Stimulated activated CD8-positive, alpha-beta memory T cell treated with anti-CD3 and anti-CD28 coated beads, Interleukin-15, amount 100 ng/mL, for 24 hours (primary cell): ENCODE data around the gene ASB16.
"Not testable (repeated sequence)": the region's sequence is repeated elsewhere in the genome, so short reads cannot be mapped to it uniquely, and the experiment has no call there.

Experiments
- DNase-seq: peaks from one replicate; pipeline ENCODE4 v3.0.0-alpha.2; 2020; ENCODE audit warnings: low read depth

The ASB16 gene

DNA sequence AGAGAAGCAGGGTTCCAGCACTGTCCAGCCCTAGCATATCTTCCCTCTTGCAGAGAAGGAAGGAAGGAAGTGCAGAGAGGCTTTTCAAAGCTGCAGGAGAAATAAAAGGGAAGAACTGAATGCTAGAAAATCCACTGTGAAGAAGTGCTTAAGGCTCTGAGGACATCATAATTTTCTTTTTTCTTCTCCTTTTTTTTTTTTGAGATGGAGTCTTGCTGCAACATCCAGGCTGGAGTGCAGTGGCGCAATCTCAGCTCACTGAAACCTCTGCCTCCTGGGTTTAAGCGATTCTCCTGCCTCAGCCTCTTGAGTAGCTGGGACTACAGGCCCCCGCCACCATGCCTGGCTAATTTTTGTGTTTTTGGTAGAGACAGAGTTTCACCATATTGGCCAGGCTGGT, 21.4 kb upstream of the ASB16 start:
- DNase-seq: not testable (repeated sequence)

- DNase-seq: no peak
These were observed 20.7 kb upstream of the ASB16 start for GRCh38 chr17:44149750-44150329.

- no peak for DNase-seq
These were observed 17.6 kb upstream of the ASB16 start for GRCh38 chr17:44152875-44153274.

DNA sequence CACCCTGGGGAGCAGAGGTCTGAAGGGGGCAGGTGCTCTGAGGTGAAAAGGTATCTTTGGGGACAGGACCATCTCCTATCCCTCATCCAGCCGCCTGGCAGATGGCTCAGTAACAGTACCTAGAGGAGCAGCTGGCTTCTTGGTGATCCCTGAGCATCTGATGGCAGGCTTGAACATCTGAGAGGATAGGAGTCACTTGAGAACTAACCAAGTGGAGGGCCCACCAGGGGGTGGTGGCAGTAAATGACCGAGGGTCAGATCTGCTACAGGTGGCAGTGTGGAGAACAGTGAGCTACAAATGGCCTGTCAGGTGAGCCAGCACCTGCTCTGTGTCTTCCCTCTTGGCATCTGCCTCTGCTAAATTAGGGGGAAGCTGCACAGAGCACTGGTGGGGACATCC, 15.0 kb upstream of the ASB16 start:
- DNase-seq: no peak

GRCh38 chr17:44159519-44160210, 10.8 kb upstream of the ASB16 start:
- no peak for DNase-seq

DNA sequence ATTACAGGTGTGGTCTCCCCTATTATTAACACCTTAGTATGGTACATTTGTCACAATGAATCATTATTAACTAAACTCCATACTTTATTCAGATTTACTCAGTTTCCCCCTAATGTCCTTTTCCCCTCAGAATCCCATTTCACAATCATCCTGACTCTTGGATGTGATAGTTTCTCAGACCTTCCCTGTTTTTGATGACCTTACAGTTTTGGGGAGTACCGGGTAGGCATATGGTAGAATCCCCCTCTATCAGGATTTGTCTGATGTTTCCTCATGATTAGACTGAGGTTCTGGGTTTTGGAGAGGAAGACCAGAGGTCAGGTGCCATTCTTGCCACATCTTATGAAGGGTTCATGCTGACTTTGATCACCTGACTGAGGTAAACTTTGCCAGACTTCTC, 6.0 kb upstream of the ASB16 start:
- no peak for DNase-seq

- no peak for DNase-seq
These were observed 3.2 kb upstream of the ASB16 start for GRCh38 chr17:44167181-44167861.

DNA sequence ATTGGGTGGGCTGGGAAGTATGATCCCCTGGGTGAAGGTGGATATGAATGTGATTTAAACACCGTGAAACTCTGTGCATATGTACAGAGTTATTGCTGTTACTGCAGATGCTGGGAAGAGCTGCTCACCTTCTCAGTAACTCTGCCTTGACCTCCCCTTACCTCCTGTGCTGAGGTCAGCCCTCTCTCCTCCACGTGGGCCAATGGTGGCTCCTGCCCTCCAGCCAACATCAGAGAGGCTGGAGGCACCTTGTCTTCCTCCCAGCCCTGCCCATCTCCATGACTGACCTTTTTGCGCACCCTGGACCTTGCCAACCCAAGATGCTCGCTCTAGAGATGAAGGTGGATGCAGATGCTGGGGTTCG, 387 bp upstream of the ASB16 start:
- DNase-seq: no peak

DNA sequence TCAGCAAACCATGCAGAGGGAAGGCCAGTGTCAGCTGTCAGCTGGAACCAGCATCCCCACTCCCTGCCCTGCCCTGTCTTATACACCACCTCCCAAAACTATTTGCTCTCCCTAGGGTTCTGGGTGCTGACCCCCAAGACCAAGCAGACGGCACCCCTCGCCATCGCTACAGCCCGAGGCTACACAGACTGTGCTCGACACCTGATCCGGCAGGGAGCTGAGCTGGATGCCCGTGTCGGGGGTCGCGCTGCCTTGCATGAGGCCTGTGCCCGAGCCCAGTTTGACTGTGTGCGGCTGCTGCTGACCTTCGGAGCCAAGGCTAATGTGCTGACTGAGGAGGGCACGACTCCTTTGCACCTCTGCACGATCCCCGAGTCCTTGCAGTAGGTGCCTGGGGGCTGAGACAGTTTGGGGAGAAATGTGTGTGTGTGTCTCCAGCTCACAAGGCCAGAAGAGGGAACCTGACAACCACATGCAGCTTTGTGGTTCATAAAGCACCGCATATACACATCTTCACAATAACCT, 1.5 kb downstream of the ASB16 start:
- DNase-seq: no peak

DNA sequence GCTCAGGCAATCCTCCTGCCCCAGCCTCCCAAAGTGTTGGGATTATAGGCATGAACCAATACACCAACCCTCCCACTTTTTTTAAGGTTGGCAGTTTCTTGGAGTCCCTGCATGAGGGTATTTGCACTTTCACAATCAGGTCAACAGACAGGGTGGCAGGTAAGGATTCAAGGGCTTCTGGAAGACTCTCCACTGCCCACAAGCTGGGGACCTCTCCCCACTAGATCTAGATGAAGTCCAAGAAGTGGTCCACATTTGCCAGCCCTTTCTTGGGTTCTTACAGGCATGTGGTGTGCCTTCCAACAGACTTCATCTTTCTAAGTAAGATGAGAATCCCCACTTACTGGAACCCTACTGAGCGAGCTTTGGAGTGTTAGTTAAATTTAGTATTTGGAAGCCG, 3.9 kb downstream of the ASB16 start:
- DNase-seq: no peak

- no peak for DNase-seq
These were observed 5.8 kb downstream of the ASB16 start for GRCh38 chr17:44176257-44176656.

GRCh38 chr17:44176671-44177501, 6.4 kb downstream of the ASB16 start:
- DNase-seq: no peak

- DNase-seq: no peak
These were observed 7.1 kb downstream of the ASB16 start for GRCh38 chr17:44177640-44178039.

GRCh38 chr17:44178133-44178532, 7.6 kb downstream of the ASB16 start:
- no peak for DNase-seq

GRCh38 chr17:44183024-44183423, 12.5 kb downstream of the ASB16 start:
- no peak for DNase-seq

DNA sequence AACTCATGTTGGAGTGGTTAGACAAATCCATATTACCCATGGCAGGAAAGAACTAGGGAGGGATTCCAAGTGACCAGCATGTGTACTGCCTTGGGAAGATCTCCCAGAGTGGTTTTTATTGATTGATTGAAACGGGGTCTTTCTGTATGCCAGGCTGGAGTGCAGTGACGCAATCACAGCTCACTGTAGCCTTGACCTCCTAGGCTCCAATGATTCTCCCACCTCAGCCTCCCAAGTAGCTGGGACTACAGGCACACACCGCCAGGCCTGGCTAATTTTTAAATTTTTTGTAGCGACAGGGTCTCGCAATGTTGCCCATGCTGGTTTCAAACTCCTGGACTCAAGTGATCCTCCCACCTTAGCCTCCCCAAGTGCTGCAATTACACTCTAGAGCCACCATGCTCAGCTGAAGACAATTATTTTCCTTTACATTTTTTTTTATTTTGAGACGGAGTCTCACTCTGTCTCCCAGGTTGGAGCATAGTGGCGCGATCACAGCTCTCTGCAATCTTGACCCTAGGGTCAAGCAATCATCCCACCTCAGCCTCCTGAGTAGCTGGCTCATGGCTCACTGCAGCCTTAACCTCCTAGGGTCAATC, 13.8 kb downstream of the ASB16 start:
- DNase-seq: no peak

- peak; percentile 98 for DNase-seq
These were observed 16.0 kb downstream of the ASB16 start, which contains the start of gene TMUB2 for GRCh38 chr17:44186307-44187130. Gene TMUB2 (plus strand): TSS chr17:44186972. CDS start chr17:44187709, 737 bp downstream.

DNA sequence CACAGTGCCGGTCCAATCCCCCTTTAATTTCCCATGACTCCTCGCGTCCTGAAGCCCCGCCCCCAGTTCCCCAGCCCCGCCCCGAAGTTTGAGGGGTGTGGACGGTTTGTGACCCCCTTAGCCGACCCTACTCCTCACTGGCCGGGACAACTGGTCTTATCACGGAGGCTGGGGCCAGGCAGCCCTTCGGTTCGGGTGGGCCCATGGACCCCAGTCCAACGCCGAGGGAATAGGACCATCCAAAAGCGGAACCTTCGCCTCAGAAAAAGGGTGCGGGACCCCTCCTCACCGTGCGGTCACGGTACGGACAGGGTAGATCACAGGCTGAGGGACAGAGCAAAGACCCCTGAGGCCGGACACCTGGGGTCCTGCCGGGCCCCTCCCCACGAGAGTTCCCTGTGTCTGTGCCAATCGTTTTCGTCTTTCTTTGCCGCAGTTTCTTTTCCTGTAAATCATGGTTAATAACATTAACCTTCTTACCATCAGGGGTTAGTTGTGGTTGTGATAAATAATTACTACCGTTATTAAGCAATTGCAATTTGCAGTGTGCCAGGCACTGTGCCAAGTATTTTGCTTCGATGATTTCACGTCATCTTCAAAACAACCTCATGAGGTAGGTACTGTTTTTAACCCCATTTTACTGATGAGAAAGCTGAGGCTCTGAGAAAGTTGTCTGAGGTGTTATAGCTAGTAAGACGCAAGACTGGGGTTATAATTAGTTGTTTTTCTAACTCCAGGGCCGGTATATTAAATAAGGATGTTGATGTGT, 16.8 kb downstream of the ASB16 start:
- DNase-seq: no peak

GRCh38 chr17:44188576-44189403, 18.3 kb downstream of the ASB16 start:
- no peak for DNase-seq
